ENCODE results near the gene ADAMTSL3. TPM values are rescaled to one million over a fixed set of nuclear protein-coding genes. Genes with fewer than 3 reads are reported as not detected.

The ADAMTSL3 gene
- total RNA-seq, 5 donors from 2014 or later (not counting 1 experiment from before 2014, with no cell fraction given), result 0.07 to 0.15 (median 0.12) TPM; not detected in 1

- Histone ChIP-seq H3K4me3 (ENCODE audit: control insufficient read depth in 1 of 2, extremely low read depth in 1 of 2, low read length in 1 of 2) (no peak overlapping the region), H3K27me3 (replicated peaks in 1 of 2; ENCODE audit: control insufficient read depth in 2 of 2, extremely low read depth in 1 of 2, insufficient read depth in 2 of 2, low read length in 1 of 2) (no peaks in the 10 kb centered on the region), H3K36me3 (ENCODE audit: control insufficient read depth in 2 of 2, extremely low read depth in 1 of 2, insufficient read depth in 1 of 2, low read length in 1 of 2) (no peaks in the 10 kb centered on the region), H3K27ac (ENCODE audit: low read length) (no peak overlapping the region), H3K9me3 (no peaks in the 10 kb centered on the region), H3K4me1 (ENCODE audit: control insufficient read depth in 1 of 2, extremely low read depth in 1 of 2, insufficient read depth in 2 of 2, low read length in 2 of 2) (no peaks in the 10 kb centered on the region)
- CTCF ChIA-PET, result no interaction called here
- Mint-ChIP-seq H3K9me3 (peaks cover 0 to 9% (median 0%) of the 10 kb centered on the region in 3 donors), H3K36me3 (no peaks in the 10 kb centered on the region), H3K4me3 (no peak overlapping the region), H3K27me3 (peaks cover 0 to 10% of the 10 kb centered on the region in 2 donors), H3K27ac (no peak overlapping the region), H3K4me1 (peaks cover 0 to 10% (median 0%) of the 10 kb centered on the region in 3 donors)
- no peak for ATAC-seq (replicated peaks in 1 of 4)
- DNase-seq, result no peak
- POLR2A ChIA-PET, result no interaction called here
Measured at GRCh38 chr15:83918011-83918410, 264.1 kb downstream of the ADAMTSL3 start.

- Histone ChIP-seq H3K4me1 (ENCODE audit: control insufficient read depth in 1 of 2, extremely low read depth in 1 of 2, insufficient read depth in 2 of 2, low read length in 2 of 2) (no peaks in the 10 kb centered on the region), H3K27ac (ENCODE audit: low read length) (no peak overlapping the region), H3K36me3 (ENCODE audit: control insufficient read depth in 2 of 2, extremely low read depth in 1 of 2, insufficient read depth in 1 of 2, low read length in 1 of 2) (no peaks in the 10 kb centered on the region), H3K9me3 (no peaks in the 10 kb centered on the region), H3K4me3 (ENCODE audit: control insufficient read depth in 1 of 2, extremely low read depth in 1 of 2, low read length in 1 of 2) (no peak overlapping the region), H3K27me3 (replicated peaks in 1 of 2; ENCODE audit: control insufficient read depth in 2 of 2, extremely low read depth in 1 of 2, insufficient read depth in 2 of 2, low read length in 1 of 2) (no peaks in the 10 kb centered on the region)
- Mint-ChIP-seq H3K36me3 (no peaks in the 10 kb centered on the region), H3K9me3 (peaks cover 0 to 9% (median 0%) of the 10 kb centered on the region in 3 donors), H3K27me3 (peaks cover 0 to 10% of the 10 kb centered on the region in 2 donors), H3K4me1 (peaks cover 0 to 10% (median 0%) of the 10 kb centered on the region in 3 donors), H3K4me3 (no peak overlapping the region), H3K27ac (no peak overlapping the region)
- no peak for ATAC-seq (replicated peaks in 1 of 4)
- CTCF ChIA-PET, result no interaction called here
- no peak for DNase-seq
- 42% methylated on average over 5 of the region's 5 CpGs for WGBS (ENCODE audit: insufficient coverage)
- POLR2A ChIA-PET, result no interaction called here
Measured at GRCh38 chr15:83919319-83919830, 265.5 kb downstream of the ADAMTSL3 start.

GRCh38 chr15:83919978-83920510, 266.1 kb downstream of the ADAMTSL3 start:
- Histone ChIP-seq H3K27me3 (replicated peaks in 1 of 2; ENCODE audit: control insufficient read depth in 2 of 2, extremely low read depth in 1 of 2, insufficient read depth in 2 of 2, low read length in 1 of 2) (no peaks in the 10 kb centered on the region), H3K4me1 (ENCODE audit: control insufficient read depth in 1 of 2, extremely low read depth in 1 of 2, insufficient read depth in 2 of 2, low read length in 2 of 2) (no peaks in the 10 kb centered on the region), H3K27ac (ENCODE audit: low read length) (no peak overlapping the region), H3K36me3 (ENCODE audit: control insufficient read depth in 2 of 2, extremely low read depth in 1 of 2, insufficient read depth in 1 of 2, low read length in 1 of 2) (no peaks in the 10 kb centered on the region), H3K4me3 (ENCODE audit: control insufficient read depth in 1 of 2, extremely low read depth in 1 of 2, low read length in 1 of 2) (no peak overlapping the region), H3K9me3 (no peaks in the 10 kb centered on the region)
- H3K4me1 Mint-ChIP-seq, result peaks cover 0 to 10% (median 0%) of the 10 kb centered on the region in 3 donors
- H3K4me3 Mint-ChIP-seq, result no peak overlapping the region
- POLR2A ChIA-PET, result no interaction called here
- WGBS (ENCODE audit: insufficient coverage), result 73% methylated on average over 4 of the region's 5 CpGs
- ATAC-seq (replicated peaks in 1 of 4) (no peak), DNase-seq (no peak)
- peaks cover 0 to 9% (median 0%) of the 10 kb centered on the region in 3 donors for H3K9me3 Mint-ChIP-seq
- CTCF ChIA-PET, result no interaction called here
- H3K36me3 Mint-ChIP-seq, result no peaks in the 10 kb centered on the region
- peaks cover 0 to 10% of the 10 kb centered on the region in 2 donors for H3K27me3 Mint-ChIP-seq
- H3K27ac Mint-ChIP-seq, result no peak overlapping the region

- DNase-seq (no peak), ATAC-seq (replicated peaks in 1 of 4) (no peak)
- peaks cover 0 to 9% (median 0%) of the 10 kb centered on the region in 3 donors for H3K9me3 Mint-ChIP-seq
- no peak overlapping the region for H3K27ac Mint-ChIP-seq
- WGBS (ENCODE audit: insufficient coverage), result 100% methylated on average over 1 of the region's 2 CpGs
- H3K27me3 ChIP-seq (replicated peaks in 1 of 2; ENCODE audit: control insufficient read depth in 2 of 2, extremely low read depth in 1 of 2, insufficient read depth in 2 of 2, low read length in 1 of 2), result no peaks in the 10 kb centered on the region
- H3K27me3 Mint-ChIP-seq, result peaks cover 0 to 10% of the 10 kb centered on the region in 2 donors
- no peaks in the 10 kb centered on the region for H3K36me3 Mint-ChIP-seq
- H3K4me1 ChIP-seq (ENCODE audit: control insufficient read depth in 1 of 2, extremely low read depth in 1 of 2, insufficient read depth in 2 of 2, low read length in 2 of 2), result no peaks in the 10 kb centered on the region
- CTCF ChIA-PET, result no interaction called here
- H3K4me3 ChIP-seq (ENCODE audit: control insufficient read depth in 1 of 2, extremely low read depth in 1 of 2, low read length in 1 of 2), result no peak overlapping the region
- peaks cover 0 to 10% (median 0%) of the 10 kb centered on the region in 3 donors for H3K4me1 Mint-ChIP-seq
- POLR2A ChIA-PET, result no interaction called here
- no peaks in the 10 kb centered on the region for H3K9me3 ChIP-seq
- H3K27ac ChIP-seq (ENCODE audit: low read length), result no peak overlapping the region
- no peaks in the 10 kb centered on the region for H3K36me3 ChIP-seq (ENCODE audit: control insufficient read depth in 2 of 2, extremely low read depth in 1 of 2, insufficient read depth in 1 of 2, low read length in 1 of 2)
- H3K4me3 Mint-ChIP-seq, result no peak overlapping the region
Measured at GRCh38 chr15:83922649-83923294, 268.8 kb downstream of the ADAMTSL3 start.

GRCh38 chr15:83926116-83926515, 272.2 kb downstream of the ADAMTSL3 start:
- POLR2A ChIA-PET, result no interaction called here
- no CpG with 5 or more reads among the region's 1 CpG for WGBS (ENCODE audit: insufficient coverage)
- Histone ChIP-seq H3K27me3 (replicated peaks in 1 of 2; ENCODE audit: control insufficient read depth in 2 of 2, extremely low read depth in 1 of 2, insufficient read depth in 2 of 2, low read length in 1 of 2) (no peaks in the 10 kb centered on the region), H3K27ac (ENCODE audit: low read length) (no peak overlapping the region), H3K4me3 (ENCODE audit: control insufficient read depth in 1 of 2, extremely low read depth in 1 of 2, low read length in 1 of 2) (no peak overlapping the region), H3K9me3 (no peaks in the 10 kb centered on the region), H3K4me1 (ENCODE audit: control insufficient read depth in 1 of 2, extremely low read depth in 1 of 2, insufficient read depth in 2 of 2, low read length in 2 of 2) (no peaks in the 10 kb centered on the region), H3K36me3 (ENCODE audit: control insufficient read depth in 2 of 2, extremely low read depth in 1 of 2, insufficient read depth in 1 of 2, low read length in 1 of 2) (no peaks in the 10 kb centered on the region)
- Mint-ChIP-seq H3K4me3 (no peak overlapping the region), H3K36me3 (no peaks in the 10 kb centered on the region), H3K9me3 (no peaks in the 10 kb centered on the region), H3K4me1 (peaks cover 0 to 3% (median 0%) of the 10 kb centered on the region in 3 donors), H3K27ac (no peak overlapping the region), H3K27me3 (peaks cover 8 to 9% of the 10 kb centered on the region in 2 donors)
- CTCF ChIA-PET, result no interaction called here
- no peak for ATAC-seq (replicated peaks in 1 of 4)
- DNase-seq, result no peak

GRCh38 chr15:83927704-83928391, 273.9 kb downstream of the ADAMTSL3 start:
- CTCF ChIA-PET, result interaction anchor here in 1 of 2 donors (0.6 kb wide), 1 partner anchor 749 kb away, joined by 3 read pairs; no protein-coding TSS in a partner anchor
- DNase-seq (no peak), ATAC-seq (replicated peaks in 1 of 4) (no peak)
- Histone ChIP-seq H3K4me3 (ENCODE audit: control insufficient read depth in 1 of 2, extremely low read depth in 1 of 2, low read length in 1 of 2) (no peak overlapping the region), H3K27me3 (replicated peaks in 1 of 2; ENCODE audit: control insufficient read depth in 2 of 2, extremely low read depth in 1 of 2, insufficient read depth in 2 of 2, low read length in 1 of 2) (no peaks in the 10 kb centered on the region), H3K4me1 (ENCODE audit: control insufficient read depth in 1 of 2, extremely low read depth in 1 of 2, insufficient read depth in 2 of 2, low read length in 2 of 2) (no peaks in the 10 kb centered on the region), H3K36me3 (ENCODE audit: control insufficient read depth in 2 of 2, extremely low read depth in 1 of 2, insufficient read depth in 1 of 2, low read length in 1 of 2) (no peaks in the 10 kb centered on the region), H3K9me3 (no peaks in the 10 kb centered on the region), H3K27ac (ENCODE audit: low read length) (no peak overlapping the region)
- Mint-ChIP-seq H3K4me1 (peaks cover 0 to 3% (median 0%) of the 10 kb centered on the region in 3 donors), H3K27ac (no peak overlapping the region), H3K9me3 (peaks cover 0 to under 1% (median 0%) of the 10 kb centered on the region in 3 donors), H3K4me3 (no peak overlapping the region), H3K36me3 (no peaks in the 10 kb centered on the region), H3K27me3 (peaks cover 8 to 9% of the 10 kb centered on the region in 2 donors)
- POLR2A ChIA-PET, result no interaction called here
- WGBS (ENCODE audit: insufficient coverage), result no CpG with 5 or more reads among the region's 2 CpGs

Data from T-cell (primary cell).